Transverse colon (tissue), 3 donors: ENCODE data around the gene GPANK1.

Source experiments
- CTCF ChIP-seq, 5 experiments: fragments of 200-600 bp in 3 of 5; fragments of 450-650 bp in 2 of 5; sonication (generic) in 3 of 5; IDR thresholded peaks; 1 replicate in 2 of 5; 2 replicates in 3 of 5; pipeline ENCODE4 v1.5.1; 2016 to 2017; ENCODE audit warnings: antibody characterized with exemption in 5 of 5, inconsistent platforms in 3 of 5, mild to moderate bottlenecking in 2 of 5, moderate library complexity in 1 of 5
- EP300 ChIP-seq: sonication (generic); formaldehyde crosslinking; IDR thresholded peaks from one replicate; pipeline ENCODE4 v1.6.1; 2017; ENCODE audit warnings: antibody characterized with exemption, low read depth

GRCh38 chr6:31711233-31711632 is 46.4 kb upstream of the GPANK1 start:
- TF ChIP-seq EP300 = no peak
- TF ChIP-seq CTCF (IDR thresholded peaks at IDR 0.05) = no peak
